Loucy (cell line): ENCODE measurements around the gene MACROD2.

Source experiments
- CTCF ChIP-seq: fragments of 200-600 bp; sonication (generic); conservative IDR thresholded peaks from 2 replicates; pipeline ENCODE4 v1.5.1; 2014; ENCODE audit warnings: mild to moderate bottlenecking, antibody characterized with exemption, low read length
- EZH2phosphoT487 ChIP-seq: fragments of 200-600 bp; IDR thresholded peaks from 2 replicates; pipeline ENCODE4 v1.6.1; 2018; ENCODE audit warnings: antibody characterized with exemption, mild to moderate bottlenecking, moderate library complexity, borderline replicate concordance

GRCh38 chr20:14404515-14404914 lies 409.2 kb downstream of the MACROD2 start:
- TF ChIP-seq CTCF, result no peak
- no peak for TF ChIP-seq EZH2phosphoT487
